ENCODE results near the gene USP7.

Gene USP7

DNA sequence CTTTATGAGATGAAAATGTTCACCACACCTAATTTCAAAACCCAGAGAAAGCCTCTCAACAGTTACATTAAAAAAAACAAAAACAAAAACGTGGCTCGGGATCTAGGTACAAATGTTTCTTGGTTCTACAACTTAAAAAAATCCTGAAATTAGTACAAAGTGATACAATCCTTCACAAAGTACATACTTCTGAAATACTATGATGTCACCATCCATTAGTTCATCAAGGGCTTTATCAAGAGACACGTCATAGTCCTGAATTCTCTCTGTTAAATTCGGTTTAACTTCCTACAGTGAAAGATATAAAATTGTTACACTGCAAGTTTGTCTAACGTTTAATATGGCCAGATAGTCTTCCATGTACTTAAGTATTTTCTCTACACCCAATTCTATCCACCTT, 63.4 kb downstream of the USP7 start:
- Mint-ChIP-seq H3K4me3 (no peak overlapping the region), H3K9me3 (no peaks in the 10 kb centered on the region), H3K27me3 (ENCODE audit: low read depth) (no peaks in the 10 kb centered on the region), H3K36me3 (ENCODE audit: low read depth) (peaks cover 82% of the 10 kb centered on the region), H3K27ac (no peak overlapping the region), H3K4me1 (no peaks in the 10 kb centered on the region)
- TF ChIP-seq, protein P1, sequence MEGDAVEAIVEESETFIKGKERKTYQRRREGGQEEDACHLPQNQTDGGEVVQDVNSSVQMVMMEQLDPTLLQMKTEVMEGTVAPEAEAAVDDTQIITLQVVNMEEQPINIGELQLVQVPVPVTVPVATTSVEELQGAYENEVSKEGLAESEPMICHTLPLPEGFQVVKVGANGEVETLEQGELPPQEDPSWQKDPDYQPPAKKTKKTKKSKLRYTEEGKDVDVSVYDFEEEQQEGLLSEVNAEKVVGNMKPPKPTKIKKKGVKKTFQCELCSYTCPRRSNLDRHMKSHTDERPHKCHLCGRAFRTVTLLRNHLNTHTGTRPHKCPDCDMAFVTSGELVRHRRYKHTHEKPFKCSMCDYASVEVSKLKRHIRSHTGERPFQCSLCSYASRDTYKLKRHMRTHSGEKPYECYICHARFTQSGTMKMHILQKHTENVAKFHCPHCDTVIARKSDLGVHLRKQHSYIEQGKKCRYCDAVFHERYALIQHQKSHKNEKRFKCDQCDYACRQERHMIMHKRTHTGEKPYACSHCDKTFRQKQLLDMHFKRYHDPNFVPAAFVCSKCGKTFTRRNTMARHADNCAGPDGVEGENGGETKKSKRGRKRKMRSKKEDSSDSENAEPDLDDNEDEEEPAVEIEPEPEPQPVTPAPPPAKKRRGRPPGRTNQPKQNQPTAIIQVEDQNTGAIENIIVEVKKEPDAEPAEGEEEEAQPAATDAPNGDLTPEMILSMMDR (IDR thresholded peaks at IDR 0.05; ENCODE audit: unreplicated experiment in 3 of 3), result no peak

DNA sequence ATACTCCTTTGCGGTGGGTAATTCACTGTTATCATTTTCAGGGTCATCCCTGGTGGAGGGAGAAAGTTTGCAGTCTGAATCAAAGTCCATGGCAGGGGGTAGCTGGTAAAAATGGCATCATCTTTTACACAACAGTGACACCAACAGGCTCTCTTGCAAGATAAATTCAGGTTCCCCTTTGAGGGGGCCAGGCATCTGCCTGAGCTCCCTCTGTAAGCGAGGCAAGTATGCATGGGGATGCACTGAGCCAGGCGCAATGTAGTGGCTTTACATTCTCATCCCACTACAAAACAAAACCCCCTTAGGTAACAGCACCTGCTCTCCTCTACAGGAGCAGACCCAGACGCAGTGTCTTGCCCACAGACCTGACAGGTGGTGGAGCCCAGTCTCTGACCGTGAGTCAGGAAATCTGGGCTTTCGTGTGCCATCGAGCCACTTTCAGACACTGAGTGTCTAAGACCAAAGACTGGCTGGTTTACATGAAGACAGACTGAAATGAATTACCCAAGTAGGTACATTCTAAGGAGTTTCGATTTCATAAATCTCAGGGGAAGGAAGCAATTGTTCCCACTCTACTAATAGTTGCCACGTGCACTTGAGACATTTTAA, 63.9 kb downstream of the USP7 start:
- TF ChIP-seq, protein P1 (IDR thresholded peaks at IDR 0.05; ENCODE audit: unreplicated experiment in 3 of 3), result no peak
- H3K9me3 Mint-ChIP-seq, result no peaks in the 10 kb centered on the region
- H3K27ac Mint-ChIP-seq, result no peak overlapping the region
- peaks cover 82% of the 10 kb centered on the region for H3K36me3 Mint-ChIP-seq (ENCODE audit: low read depth)
- no peak overlapping the region for H3K4me3 Mint-ChIP-seq
- no peaks in the 10 kb centered on the region for H3K4me1 Mint-ChIP-seq
- no peaks in the 10 kb centered on the region for H3K27me3 Mint-ChIP-seq (ENCODE audit: low read depth)

DNA sequence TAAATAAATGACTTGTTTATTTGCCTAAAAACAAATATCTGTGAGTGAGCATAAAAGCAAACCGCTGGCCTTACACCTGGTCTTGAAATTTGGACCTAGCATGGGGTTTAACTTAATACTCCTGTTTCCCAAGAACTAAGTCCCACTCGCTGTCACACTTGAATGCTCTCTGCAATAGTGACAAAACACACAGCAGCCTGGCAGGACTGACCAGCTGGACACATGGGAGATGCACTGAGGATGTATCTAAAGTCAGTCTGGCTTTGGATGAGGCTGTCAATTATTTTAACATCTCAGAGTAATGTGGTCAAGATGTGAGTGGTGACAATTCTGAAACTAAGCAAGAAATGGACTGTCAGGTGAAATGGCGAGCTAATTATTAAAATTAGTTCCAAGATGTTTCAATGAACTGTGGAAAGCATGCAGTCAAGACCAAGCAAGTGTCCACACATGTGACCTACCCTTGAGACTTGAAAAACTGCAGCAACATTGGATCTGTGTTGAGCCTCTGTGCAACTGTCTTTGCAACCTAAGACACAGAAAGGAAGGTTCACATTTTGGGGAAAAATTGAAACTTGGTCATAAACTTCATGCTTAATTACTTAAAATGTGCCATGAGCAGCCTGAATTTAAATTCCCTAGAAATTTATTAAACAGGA, 64.9 kb downstream of the USP7 start:
- TF ChIP-seq, protein P1 (IDR thresholded peaks at IDR 0.05; ENCODE audit: unreplicated experiment in 3 of 3), result no peak
- Mint-ChIP-seq H3K27me3 (ENCODE audit: low read depth) (no peaks in the 10 kb centered on the region), H3K4me3 (no peak overlapping the region), H3K9me3 (no peaks in the 10 kb centered on the region), H3K27ac (no peak overlapping the region), H3K36me3 (ENCODE audit: low read depth) (peaks cover 85% of the 10 kb centered on the region), H3K4me1 (no peaks in the 10 kb centered on the region)

DNA sequence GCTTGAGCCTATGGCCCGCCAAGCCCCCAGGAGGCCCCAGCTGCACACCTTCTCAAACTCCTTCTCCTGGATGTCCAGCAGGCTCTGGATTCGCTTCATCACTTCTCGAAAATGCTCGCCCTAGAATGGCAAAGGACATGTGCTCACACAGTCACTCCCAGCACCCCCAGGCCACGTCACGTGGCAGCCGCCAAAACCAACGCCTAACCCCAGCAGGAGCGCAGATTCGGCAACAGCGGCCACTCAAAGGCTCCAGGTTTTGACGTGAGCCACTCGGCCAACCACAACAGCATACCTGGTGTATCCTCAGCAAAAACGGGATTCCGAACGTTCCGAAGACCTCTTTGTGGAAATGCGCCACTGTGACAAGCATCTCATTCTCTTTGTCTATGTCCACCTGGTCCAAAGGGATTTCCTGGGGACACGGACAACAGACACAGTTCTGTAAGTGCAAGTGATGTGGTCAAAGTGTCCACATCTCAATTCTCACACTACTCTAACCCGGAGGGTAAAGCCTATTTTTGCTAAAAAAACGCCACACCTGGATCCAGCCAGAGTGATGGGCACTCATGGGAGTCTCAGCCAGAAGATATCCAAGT, 68.9 kb downstream of the USP7 start:
- H3K27ac Mint-ChIP-seq, result no peak overlapping the region
- no peaks in the 10 kb centered on the region for H3K27me3 Mint-ChIP-seq (ENCODE audit: low read depth)

DNA sequence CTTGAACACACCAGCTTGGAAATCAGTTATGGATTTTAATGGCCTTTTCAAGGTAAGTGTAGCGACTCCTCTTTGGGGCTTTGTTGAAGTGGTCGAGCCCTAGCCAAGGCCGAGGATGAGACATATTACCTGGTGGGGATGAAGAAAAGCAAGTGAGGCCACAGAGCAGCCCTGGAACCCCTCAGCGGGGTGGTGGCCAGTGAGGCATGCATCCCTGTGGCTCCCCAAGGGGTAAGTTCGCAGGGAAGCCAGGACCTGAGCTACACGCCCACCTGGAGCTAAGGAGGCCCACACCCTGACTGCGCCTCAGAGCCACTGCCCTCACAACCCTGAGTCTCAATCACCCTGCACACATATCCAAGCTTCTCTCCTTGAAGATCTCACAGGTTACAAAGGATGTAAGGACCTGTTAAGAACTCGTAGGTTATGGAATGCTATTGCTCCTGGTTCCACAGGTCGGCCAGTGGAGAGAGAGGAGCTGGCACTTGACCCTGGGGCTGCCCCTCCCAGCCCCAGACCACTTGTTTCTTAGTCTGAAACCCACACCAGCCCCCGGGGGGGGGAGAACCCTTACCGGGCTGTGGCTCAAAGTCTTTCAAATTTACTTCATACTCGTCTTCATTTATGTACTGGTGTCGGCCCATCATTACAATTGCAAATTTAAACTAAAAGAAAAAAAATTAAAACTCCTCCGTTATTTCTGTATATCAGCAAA, 69.6 kb downstream of the USP7 start:
- TF ChIP-seq, protein P1 (IDR thresholded peaks at IDR 0.05; ENCODE audit: unreplicated experiment in 3 of 3), result no peak
- Mint-ChIP-seq H3K9me3 (no peaks in the 10 kb centered on the region), H3K4me3 (no peak overlapping the region), H3K4me1 (peaks cover 15% of the 10 kb centered on the region), H3K27me3 (ENCODE audit: low read depth) (no peaks in the 10 kb centered on the region), H3K27ac (no peak overlapping the region), H3K36me3 (ENCODE audit: low read depth) (peaks cover 75% of the 10 kb centered on the region)

More for the DNA sequence above, 68.9 kb downstream of the USP7 start:
- H3K4me3 Mint-ChIP-seq, result no peak overlapping the region
- TF ChIP-seq, protein P1 (IDR thresholded peaks at IDR 0.05; ENCODE audit: unreplicated experiment in 3 of 3), result no peak
- H3K4me1 Mint-ChIP-seq, result peaks cover 15% of the 10 kb centered on the region
- H3K36me3 Mint-ChIP-seq (ENCODE audit: low read depth), result peaks cover 82% of the 10 kb centered on the region
- H3K9me3 Mint-ChIP-seq, result no peaks in the 10 kb centered on the region
